HG03565 (cell line): Measurements from ENCODE around the gene TRAPPC10.

Source experiments
- ATAC-seq: cut with Tn5 transposase; IDR thresholded peaks from one replicate; pipeline ENCODE4 v1.9.1; 2021; ENCODE audit warnings: mild to moderate bottlenecking, moderate library complexity; ENCODE audit not compliant: unreplicated experiment

TRAPPC10 gene

DNA sequence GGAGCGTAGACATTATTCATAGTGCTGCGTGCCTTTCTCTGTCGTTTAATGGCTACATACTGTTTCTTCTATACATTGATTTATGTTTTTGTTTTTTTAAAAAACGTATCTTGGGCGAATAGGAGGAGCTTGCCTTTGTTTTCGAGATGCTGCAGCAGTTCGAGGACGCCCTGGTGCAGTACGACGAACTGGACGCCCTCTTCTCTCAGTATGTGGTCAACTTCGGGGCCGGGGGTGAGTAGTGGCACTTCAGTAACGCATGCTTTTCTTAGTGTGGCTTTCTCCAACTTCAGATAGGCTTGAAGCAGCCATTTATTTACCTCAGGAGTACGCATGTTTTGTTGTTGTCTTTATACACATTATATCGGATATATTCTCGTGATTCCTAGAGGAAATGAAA is 46.9 kb downstream of the TRAPPC10 start:
- no peak for ATAC-seq

DNA sequence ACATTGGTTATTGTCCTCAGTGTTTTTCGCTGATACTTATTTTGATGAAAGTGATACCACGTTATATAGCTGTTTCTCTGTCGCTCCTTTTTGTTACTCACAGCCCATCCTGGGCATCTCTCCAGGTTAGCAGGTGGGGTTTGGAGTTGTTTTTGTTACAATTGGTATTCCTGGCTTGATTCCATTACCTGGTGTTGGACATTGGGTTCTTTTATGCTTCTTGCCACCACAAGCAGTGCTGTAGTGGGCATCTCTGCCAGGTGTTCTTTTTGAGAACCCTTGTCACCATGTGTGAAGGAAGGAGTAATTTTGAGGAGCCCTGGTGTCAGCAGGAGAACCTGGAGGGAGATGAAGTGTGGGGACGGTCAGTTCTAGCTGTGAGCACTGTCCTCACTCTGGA is 47.6 kb downstream of the TRAPPC10 start:
- ATAC-seq, result no peak

DNA sequence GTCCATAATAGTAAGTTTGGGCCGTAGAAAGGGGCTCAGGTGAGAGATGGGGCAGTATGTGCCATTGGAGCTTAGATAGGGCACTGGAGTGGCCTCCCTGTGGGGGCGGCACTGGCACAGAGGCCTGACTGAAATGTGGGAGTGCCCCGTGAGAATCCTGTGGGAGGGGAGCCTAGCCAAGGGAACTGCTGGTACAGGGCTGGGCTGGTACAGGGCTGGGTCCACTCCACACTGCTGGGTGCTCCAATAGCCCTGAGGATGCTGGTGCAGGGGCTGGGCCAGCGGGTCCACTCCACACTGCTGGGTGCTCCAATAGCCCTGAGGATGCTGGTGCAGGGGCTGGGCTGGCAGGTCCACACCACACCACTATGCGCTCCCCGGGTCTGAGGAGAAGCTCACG is 50.3 kb downstream of the TRAPPC10 start:
- no peak for ATAC-seq

DNA sequence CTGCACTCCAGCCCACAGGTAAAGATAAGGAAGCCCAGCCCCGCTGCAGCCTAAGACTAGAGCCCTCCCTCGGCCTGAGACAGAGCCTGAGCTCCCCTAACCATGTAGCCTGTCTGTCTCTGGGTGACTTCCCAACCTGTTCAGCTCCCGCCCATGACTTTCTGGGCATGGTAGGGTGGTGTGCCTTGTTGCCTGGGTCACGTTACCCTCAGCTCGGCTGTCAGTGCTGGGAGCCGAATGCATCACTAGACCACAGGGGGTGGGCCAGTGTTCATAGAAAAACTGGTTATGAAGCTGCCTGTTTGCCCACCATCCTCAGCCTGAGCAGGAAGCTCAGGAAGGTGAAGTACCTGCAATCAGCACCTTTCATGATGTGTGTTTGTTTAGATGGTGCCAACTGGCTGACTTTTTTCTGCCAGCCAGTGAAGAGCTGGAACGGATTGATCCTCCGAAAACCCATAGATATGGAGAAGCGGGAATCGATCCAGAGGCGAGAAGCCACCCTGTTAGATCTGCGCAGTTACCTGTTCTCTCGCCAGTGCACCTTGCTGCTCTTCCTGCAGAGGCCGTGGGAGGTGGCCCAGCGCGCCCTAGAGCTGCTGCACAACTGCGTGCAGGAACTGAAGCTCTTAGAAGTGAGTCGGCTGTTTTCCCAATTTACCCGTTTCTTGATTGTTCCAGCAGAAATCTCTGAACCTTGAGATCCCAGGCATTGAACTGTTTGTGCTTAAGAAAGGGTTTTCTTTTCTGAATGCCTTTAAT is 51.2 kb downstream of the TRAPPC10 start:
- no peak for ATAC-seq

DNA sequence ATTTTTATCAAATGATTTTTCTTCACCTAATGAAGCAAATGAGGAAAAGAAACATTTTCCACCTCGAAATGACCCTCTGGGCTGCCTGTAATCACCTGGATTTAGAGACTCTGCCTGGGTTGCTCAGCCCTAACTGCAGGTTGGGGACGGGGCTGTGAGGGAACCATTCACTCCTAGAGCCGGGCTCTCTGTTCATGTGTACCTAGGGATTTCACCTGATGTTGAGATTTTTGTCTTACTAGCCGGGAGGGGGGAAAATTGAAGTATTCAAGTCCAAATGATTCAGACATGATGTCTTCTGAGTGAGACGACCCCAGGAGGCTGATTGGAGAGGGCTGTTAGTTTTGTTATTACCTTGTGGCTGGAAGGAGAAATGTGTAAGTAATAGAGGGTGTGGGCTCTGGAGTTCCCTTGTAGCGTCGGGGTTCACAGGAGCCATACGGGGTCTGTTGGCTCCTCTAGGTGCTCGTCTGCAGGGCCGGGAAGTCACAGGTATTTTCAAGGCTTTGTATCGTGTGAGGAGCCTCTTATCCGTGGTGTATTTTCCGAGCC is 52.8 kb downstream of the TRAPPC10 start:
- ATAC-seq, result no peak

DNA sequence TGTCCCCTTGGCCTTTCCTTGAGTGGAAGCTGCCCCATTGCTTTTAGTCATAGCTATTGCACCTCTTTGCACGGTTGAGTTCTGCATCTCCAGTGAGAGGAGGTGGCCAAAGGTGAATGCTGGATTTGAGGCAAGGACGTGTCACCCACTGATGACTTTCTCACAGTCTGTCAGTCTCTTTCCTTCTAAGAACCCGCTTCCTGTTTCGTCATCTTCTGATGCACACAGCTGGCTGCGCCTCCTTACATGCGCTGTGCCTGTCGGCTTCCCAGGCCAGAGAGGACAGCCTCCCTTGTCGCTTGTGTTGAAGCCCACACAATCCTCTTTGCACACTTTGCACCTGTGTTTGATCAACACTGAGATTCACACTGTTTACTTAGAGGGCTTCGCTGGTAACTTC is 53.3 kb downstream of the TRAPPC10 start:
- no peak for ATAC-seq

DNA sequence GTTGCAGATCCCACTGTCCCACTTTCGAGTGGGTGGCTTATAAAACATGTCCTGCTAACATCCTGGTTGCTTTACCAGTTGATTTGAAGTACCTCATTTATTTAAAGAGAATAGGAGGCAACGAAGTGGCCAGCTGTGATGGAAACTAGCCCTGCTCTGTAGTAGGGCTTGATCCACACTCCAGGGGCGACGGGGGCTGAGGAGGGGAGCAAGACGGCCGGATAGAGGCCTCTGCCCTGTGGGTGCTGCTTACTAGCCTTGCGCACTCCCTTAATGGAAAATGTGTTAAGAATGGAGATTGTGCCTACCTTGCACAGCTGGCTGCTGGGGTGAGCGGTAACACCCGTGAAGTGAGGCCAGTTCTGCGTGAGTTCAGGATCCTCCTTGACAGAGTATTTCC is 54.0 kb downstream of the TRAPPC10 start:
- no peak for ATAC-seq

DNA sequence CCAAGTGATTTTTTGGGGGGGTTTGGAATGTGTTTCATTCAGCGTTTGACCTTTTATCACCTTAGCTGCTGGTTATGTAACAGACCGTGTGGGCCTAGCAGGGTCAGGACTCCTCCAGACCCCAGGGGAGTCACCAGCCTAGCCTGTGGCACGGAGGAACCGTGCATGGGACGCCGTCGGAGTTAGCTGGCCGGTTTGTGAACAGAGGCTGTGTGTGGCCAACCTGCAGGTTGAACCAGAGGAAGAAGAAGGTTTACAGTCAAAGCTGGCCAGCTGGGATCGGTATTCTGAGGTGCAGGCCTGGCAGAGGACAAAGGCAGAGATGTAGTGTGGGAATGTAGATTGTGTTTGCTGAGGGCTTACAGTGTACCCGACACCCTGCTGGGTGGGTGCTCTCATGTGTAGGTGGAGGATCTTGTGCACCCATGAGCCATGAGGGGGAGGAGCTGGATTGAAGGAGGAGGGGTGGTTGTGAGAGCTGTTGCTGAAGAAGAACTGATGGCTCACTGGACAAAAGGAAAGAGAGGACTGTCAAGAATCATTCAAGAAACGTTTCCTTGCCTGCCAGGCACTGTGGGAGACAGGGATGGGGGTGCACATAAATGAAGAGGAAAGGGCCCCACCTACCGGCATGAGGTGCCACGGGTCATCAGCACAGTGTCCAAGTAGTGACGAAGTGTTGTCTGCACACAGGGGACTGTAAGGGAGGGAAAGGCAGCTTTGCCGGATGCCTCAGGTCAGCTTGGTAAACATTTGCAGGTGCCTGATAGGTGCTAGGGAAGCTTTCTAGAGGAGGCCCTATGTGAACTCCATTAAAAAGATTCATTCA is 55.1 kb downstream of the TRAPPC10 start:
- ATAC-seq, result no peak

DNA sequence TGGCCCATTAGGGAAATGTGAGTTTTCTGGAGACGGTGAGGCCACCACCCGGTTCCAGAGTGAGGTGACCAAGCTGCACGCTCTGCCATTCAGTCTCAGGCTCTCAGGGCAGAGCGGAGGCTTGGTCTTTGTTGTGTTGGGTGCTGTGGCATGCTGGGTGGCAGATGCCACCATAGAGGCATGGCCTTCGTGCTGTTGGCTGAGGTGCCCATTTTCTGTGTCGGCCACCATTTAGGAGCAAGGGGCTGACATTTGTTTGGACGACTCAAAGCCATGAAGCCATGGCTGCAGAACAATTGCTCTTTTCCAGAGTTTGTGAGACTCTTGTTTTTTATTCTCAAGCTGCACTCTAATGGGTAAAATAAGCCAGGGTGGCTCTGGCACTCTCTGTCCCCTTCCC is 58.3 kb downstream of the TRAPPC10 start:
- no peak for ATAC-seq

DNA sequence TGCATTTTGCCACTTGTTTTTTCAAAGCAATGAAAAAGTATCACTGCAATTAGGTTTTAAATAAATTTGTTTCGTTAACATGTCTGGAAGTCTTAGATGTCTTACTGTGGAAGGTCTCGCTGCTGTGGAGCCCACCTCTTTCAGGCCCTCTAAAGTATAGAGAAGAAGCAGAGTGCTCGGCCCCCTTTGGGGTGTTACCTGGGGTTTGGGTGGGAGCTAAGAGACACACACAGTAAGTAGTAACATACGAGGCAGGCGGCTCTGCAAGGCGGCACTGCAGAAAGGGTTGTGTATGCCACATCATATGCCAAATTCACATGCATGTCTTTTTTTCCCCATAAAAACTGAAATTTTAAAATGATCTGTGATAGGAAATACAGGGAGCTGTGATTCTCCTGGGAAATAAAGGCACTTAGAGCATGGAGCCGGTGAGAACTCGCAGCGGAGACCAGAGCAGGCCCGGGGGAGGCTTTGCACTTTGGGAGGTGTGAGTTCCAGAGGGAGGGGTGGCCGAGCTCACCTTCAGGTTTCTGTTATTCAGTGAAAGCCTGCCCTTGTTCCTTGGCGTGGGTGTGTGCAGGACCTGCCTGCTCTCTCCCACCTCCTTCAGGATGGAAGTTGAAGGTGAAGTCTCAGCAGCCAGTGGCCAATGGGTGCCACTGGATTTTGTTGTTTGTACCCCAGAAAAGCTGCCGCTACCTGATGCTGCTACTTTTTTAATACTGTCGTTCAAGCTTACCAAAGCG is 59.4 kb downstream of the TRAPPC10 start:
- ATAC-seq, result no peak

DNA sequence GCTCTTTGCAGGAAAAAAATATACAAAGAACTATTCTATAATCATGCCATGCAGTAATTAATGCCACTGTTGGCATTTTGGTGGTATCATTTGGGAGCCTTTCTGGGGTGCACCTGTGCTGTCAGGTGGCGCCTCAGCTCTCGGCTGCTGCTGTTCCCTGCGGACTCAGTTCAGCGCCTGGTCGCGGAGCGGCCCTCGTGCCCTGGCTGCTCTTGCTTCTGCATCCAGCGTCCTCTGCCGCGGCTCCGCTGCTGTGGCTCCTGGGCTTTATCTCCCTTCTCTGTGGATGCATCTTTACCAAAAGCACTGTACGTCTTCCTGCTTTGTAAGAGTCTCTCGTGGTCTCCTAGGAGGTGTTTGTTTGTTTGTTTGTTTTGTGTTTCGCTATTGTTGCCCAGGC is 60.0 kb downstream of the TRAPPC10 start:
- ATAC-seq, result no peak

DNA sequence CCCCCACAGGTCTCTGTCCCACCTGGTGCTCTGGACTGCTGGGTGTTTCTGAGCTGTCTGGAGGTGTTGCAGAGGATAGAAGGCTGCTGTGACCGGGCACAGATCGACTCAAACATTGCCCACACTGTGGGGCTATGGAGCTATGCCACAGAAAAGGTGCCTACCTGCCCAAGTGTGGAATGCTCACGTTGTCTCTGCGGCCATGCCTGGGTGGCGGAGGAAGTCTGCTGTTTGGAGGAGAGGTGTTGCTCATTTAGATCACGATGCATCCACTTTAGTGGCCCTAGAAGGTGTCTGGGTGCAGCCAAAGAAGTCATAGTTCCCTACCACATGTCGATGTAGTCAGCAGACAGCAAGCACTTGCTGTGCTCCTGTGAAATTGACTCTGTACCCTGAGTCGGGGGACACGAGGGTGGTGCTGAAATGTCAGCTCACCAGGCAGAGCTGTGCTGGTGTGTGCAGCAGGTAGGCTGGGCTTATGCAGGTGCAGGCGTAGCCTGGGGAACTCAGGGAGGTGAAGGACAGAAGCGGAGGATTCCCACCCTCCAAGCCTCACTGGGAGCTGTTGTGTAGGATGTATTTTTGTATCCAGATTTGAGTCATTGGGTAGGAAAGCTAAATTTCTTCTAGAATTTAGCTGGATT is 62.3 kb downstream of the TRAPPC10 start:
- no peak for ATAC-seq

DNA sequence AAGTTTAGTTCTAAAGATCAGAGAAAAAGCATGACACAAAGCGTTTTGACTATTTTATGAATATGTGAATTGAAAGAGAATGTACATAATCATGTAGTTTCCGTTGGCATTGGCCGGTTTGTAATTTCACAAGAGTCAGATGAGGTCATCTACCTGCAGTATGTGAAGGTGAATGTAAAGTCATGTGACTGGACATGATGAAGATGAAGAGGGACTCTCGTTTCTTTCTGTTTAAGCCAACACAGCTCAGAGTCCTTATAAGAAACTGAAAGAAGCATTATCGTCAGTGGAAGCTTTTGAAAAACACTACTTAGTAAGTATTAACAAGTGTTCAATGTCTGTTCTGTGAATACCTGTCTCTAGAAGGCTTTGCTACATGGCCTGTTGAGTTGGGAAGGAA is 64.2 kb downstream of the TRAPPC10 start:
- ATAC-seq, result no peak

DNA sequence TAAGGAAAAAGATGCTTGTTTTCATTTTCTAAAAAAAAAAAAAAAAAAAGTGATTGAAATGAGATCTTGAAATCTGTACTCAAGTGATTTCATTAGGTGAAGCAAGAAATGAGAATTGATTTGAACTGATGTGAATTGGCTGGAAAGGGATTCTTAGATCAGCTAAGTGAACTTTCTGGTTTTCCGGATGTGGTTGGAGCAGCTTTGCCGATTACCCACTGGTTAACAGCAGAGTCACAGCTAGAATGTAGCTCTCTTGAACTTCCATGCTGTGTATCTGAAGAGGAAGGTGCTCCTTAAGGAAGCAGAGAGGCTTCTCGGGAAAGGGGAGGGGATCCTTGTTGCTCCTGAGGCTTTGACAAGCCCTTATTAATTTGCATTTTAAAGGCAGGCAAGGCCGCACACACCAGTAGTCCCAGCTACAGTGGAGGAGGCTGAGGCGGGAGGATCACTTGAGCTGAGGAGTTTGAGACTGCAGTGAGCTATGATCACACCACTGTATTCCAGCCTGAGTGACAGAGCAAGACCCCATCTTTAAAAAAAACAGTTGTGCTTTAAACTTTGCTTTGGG is 66.4 kb downstream of the TRAPPC10 start:
- ATAC-seq, result no peak

DNA sequence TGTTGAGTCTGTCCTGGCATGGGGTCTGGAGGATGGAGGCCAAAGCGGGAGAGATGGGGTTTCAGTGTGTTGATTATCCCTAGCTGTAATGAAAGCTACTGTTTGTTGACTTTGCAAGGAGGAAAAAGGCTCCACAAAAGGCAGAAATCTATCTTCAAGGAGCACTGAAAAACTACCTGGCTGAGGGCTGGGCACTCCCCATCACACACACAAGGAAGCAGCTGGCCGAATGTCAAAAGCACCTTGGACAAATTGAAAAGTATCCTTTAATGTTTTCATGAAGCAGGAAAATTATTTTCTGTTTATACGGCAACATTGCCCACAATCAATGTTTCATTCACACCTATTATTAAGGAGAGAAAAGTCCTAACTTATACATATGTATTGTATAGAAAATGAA is 67.3 kb downstream of the TRAPPC10 start:
- ATAC-seq, result no peak

DNA sequence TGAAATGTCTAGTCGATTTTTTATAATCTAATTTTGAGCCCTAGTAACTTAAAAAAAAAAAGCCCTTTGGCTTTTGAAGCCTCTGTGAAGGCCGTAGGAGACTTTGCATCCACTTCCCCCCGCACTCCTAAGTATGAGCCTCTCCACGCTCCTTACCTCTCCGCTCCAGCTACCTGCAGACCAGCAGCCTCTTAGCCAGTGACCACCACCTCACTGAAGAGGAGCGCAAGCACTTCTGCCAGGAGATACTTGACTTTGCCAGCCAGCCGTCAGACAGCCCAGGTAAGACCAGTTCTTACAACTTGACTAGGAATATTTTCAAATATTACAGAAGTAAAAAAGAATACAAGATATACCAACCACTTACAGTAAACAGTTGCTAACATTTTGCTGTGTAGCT is 67.7 kb downstream of the TRAPPC10 start:
- no peak for ATAC-seq

DNA sequence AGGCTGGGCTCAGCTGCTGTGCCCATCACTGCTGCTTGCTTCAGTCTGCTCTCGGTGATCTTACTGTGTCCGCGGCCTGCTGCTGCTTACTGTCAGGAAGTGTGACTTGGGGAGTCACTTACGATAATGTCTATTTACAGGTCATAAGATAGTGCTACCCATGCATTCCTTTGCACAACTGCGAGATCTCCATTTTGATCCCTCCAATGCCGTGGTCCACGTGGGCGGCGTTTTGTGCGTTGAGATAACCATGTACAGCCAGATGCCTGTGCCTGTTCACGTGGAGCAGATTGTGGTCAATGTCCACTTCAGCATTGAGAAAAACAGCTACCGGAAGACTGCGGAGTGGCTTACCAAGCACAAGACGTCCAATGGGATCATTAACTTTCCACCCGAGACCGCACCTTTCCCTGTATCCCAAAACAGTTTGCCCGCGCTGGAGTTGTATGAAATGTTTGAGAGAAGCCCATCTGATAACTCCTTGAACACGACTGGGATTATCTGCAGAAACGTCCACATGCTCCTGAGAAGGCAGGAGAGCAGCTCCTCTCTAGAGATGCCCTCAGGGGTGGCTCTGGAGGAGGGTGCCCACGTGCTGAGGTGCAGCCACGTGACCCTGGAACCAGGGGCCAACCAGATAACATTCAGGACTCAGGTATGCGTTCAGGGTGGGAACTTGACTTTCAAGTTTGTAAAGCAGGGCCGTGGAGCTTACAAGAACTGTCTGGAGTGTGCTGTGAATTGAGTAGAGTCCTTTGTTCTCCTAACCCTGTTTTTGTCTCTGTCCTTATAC is 70.7 kb downstream of the TRAPPC10 start:
- no peak for ATAC-seq

DNA sequence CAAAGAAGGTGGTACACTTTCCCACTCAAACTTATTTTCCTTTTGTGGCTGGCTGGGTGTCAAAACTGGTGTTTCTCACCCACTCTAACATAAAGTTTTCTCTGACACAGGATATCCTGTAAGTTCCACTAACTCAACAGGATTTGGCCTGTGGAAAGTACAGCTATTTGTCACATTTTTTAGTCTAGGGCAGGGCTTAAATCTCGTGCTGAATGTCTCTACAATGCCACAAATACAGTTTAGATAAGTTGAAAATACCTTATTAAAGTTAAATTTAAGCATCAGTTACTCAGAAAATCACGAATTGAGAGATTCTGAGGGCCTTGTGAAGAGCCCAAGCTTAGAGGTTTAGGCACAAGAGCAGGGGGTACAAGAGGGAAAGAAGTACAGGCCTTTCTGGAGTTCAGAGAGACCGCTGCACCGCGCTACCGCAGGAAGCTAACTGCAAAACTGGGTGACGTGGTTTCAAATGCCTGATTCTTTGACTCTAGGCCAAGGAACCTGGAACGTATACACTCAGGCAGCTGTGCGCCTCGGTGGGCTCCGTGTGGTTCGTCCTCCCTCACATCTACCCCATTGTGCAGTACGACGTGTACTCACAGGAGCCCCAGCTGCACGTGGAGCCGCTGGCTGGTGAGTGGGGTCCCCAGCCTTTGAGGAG is 71.7 kb downstream of the TRAPPC10 start:
- no peak for ATAC-seq
